HEK293 (cell line): Measurements from ENCODE around the gene TET3.

Experiments
- GLI4 ChIP-seq: fragments of 450-650 bp; formaldehyde crosslinking; IDR thresholded peaks from 2 replicates; pipeline ENCODE4 v1.5.1; 2016; ENCODE audit warnings: missing biosample characterization, missing genetic modification characterization
- GLIS1 ChIP-seq: fragments of 450-650 bp; formaldehyde crosslinking; IDR thresholded peaks from 2 replicates; pipeline ENCODE4 v1.5.1; 2016; ENCODE audit warnings: missing biosample characterization, missing genetic modification characterization
- GLIS2 ChIP-seq: fragments of 450-650 bp; formaldehyde crosslinking; IDR thresholded peaks from 2 replicates; pipeline ENCODE4 v1.5.1; 2016; ENCODE audit warnings: missing biosample characterization, missing genetic modification characterization
- IKZF3 ChIP-seq: fragments of 450-650 bp; IDR thresholded peaks from 2 replicates; pipeline ENCODE4 v1.5.0; 2018; ENCODE audit warnings: missing biosample characterization, mild to moderate bottlenecking, missing genetic modification characterization, moderate library complexity
- KLF10 ChIP-seq: fragments of 450-650 bp; IDR thresholded peaks from 2 replicates; pipeline ENCODE4 v1.5.1; 2018; ENCODE audit warnings: missing biosample characterization, mild to moderate bottlenecking, missing genetic modification characterization
- KLF9 ChIP-seq: fragments of 450-650 bp; formaldehyde crosslinking; IDR thresholded peaks from 2 replicates; pipeline ENCODE4 v1.5.1; 2016; ENCODE audit warnings: missing biosample characterization, missing genetic modification characterization, low read depth
- YY1 ChIP-seq: fragments of 450-650 bp; formaldehyde crosslinking; IDR thresholded peaks from 2 replicates; pipeline ENCODE4 v1.5.1; 2018; ENCODE audit warnings: missing biosample characterization, missing genetic modification characterization
- YY2 ChIP-seq: fragments of 450-650 bp; formaldehyde crosslinking; IDR thresholded peaks from 2 replicates; pipeline ENCODE4 v1.5.1; 2016; ENCODE audit warnings: missing biosample characterization, missing genetic modification characterization
- ZBTB48 ChIP-seq: fragments of 450-650 bp; formaldehyde crosslinking; IDR thresholded peaks from 2 replicates; pipeline ENCODE4 v1.5.1; 2016; ENCODE audit warnings: missing biosample characterization, missing genetic modification characterization
- ZNF146 ChIP-seq: fragments of 450-650 bp; formaldehyde crosslinking; IDR thresholded peaks from 2 replicates; pipeline ENCODE4 v1.5.1; 2016; ENCODE audit warnings: missing biosample characterization, missing genetic modification characterization
- ZNF214 ChIP-seq: fragments of 450-650 bp; formaldehyde crosslinking; IDR thresholded peaks from 2 replicates; pipeline ENCODE4 v1.5.1; 2017; ENCODE audit warnings: missing biosample characterization, mild to moderate bottlenecking, missing genetic modification characterization, borderline replicate concordance
- ZNF24 ChIP-seq: fragments of 450-650 bp; formaldehyde crosslinking; IDR thresholded peaks from 2 replicates; pipeline ENCODE4 v1.5.1; 2016; ENCODE audit warnings: missing biosample characterization, missing genetic modification characterization
- ZNF274 ChIP-seq, 2 experiments: fragments of 200-500 bp in 1 of 2; fragments of 450-650 bp in 1 of 2; sonication (Bioruptor generic) in 1 of 2; formaldehyde crosslinking in 1 of 2; IDR thresholded peaks; 2 replicates each; pipeline versions ENCODE4 v1.5.1 to v1.6.1; 2014 to 2016; ENCODE audit warnings: borderline replicate concordance in 1 of 2, inconsistent platforms in 1 of 2, low read length in 1 of 2, missing biosample characterization in 1 of 2, missing genetic modification characterization in 1 of 2
- ZNF341 ChIP-seq: fragments of 450-650 bp; formaldehyde crosslinking; IDR thresholded peaks from 2 replicates; pipeline ENCODE4; 2016; ENCODE audit warnings: low read depth, missing biosample characterization, missing genetic modification characterization
- ZNF366 ChIP-seq: fragments of 450-650 bp; formaldehyde crosslinking; conservative IDR thresholded peaks from 2 replicates; pipeline ENCODE4 v1.5.1; 2016; ENCODE audit warnings: missing biosample characterization, missing genetic modification characterization
- ZNF558 ChIP-seq: fragments of 450-650 bp; formaldehyde crosslinking; IDR thresholded peaks from 2 replicates; pipeline ENCODE4 v1.5.1; 2016; ENCODE audit warnings: missing biosample characterization, missing genetic modification characterization
- ZNF624 ChIP-seq: fragments of 450-650 bp; formaldehyde crosslinking; IDR thresholded peaks from 2 replicates; pipeline ENCODE4 v1.5.1; 2017; ENCODE audit warnings: missing biosample characterization, missing genetic modification characterization
- ZNF837 ChIP-seq: fragments of 450-650 bp; formaldehyde crosslinking; IDR thresholded peaks from 2 replicates; pipeline ENCODE4 v1.5.1; 2016; ENCODE audit warnings: missing biosample characterization, missing genetic modification characterization
- ZSCAN23 ChIP-seq: fragments of 450-650 bp; formaldehyde crosslinking; IDR thresholded peaks from 2 replicates; pipeline ENCODE4 v1.5.1; 2016; ENCODE audit warnings: missing biosample characterization, missing genetic modification characterization
- ZXDB ChIP-seq: fragments of 450-650 bp; formaldehyde crosslinking; IDR thresholded peaks from 2 replicates; pipeline ENCODE4 v1.5.1; 2016; ENCODE audit warnings: missing biosample characterization, missing genetic modification characterization
- TF ChIP-seq, protein P1 (sequence below): fragments of 450-650 bp; formaldehyde crosslinking; conservative IDR thresholded peaks from 2 replicates; pipeline ENCODE4 v1.5.1; 2016; ENCODE audit warnings: low read depth, missing biosample characterization, missing genetic modification characterization
- TF ChIP-seq, protein P2 (sequence below): fragments of 450-650 bp; formaldehyde crosslinking; optimal IDR thresholded peaks from 2 replicates; pipeline ENCODE3; 2016; ENCODE audit warnings: missing biosample characterization, mild to moderate bottlenecking, missing genetic modification characterization
- TF ChIP-seq, protein P3 (sequence below): fragments of 450-650 bp; IDR thresholded peaks from 2 replicates; pipeline ENCODE4 v1.5.1; 2018; ENCODE audit warnings: missing biosample characterization, mild to moderate bottlenecking, missing genetic modification characterization
- TF ChIP-seq, protein P4 (sequence below): fragments of 450-650 bp; formaldehyde crosslinking; IDR thresholded peaks from 2 replicates; pipeline ENCODE4 v1.5.0; 2017; ENCODE audit warnings: missing biosample characterization, missing genetic modification characterization, borderline replicate concordance
- TF ChIP-seq, protein P5 (sequence below): fragments of 450-650 bp; formaldehyde crosslinking; IDR thresholded peaks from 2 replicates; pipeline ENCODE4; 2016; ENCODE audit warnings: missing biosample characterization, missing genetic modification characterization
- TF ChIP-seq, protein P6 (sequence below): fragments of 450-650 bp; formaldehyde crosslinking; IDR thresholded peaks from 2 replicates; pipeline ENCODE4 v1.5.1; 2016; ENCODE audit warnings: missing biosample characterization, missing genetic modification characterization

Gene TET3

DNA sequence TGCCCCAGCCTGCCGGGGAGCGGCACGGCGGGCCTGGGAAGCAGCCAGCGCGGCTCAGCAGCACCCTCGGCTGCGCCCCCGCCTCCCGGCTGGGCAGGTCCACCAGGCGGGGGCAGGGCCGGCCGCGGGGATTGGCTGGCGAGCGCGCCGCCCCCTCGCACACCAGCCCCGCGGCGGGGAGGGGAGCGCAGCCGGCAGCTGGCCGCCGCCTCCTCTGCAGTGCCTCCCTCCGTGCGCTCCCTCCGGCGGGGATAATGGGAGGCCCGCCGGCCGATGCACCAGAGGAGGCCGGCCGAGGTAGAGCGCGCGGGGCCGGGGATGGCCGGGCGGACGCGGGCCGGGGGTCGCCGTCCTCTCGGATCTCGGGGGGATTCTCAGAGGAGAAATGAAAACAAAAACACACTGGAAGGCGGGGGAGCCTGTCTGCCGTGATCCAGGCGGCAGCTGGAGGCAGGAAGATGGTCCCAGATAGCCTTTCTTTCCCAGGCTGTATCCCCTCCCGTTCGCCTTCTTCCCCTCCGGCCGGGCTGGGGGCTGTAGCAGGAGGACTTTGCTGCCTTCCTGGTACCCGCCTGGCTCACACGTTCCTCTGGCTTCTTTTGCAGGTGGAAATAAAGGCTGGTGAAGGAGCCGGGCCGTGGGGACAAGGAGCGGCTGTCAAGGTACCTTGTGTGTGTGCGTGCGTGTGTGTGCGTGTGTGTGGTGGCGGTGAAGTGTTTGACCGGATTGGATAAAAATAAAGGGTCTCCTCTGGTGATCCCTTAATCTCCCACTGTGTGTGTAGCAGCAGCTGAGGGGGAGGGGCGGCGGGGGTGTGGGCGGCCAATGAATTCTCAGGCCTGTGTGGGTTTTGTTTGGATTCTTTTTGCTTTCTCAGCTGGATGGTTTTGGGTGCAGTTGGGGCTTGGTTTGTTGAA lies 18.1 kb downstream of the TET3 start (continued):
- TF ChIP-seq, protein P1, sequence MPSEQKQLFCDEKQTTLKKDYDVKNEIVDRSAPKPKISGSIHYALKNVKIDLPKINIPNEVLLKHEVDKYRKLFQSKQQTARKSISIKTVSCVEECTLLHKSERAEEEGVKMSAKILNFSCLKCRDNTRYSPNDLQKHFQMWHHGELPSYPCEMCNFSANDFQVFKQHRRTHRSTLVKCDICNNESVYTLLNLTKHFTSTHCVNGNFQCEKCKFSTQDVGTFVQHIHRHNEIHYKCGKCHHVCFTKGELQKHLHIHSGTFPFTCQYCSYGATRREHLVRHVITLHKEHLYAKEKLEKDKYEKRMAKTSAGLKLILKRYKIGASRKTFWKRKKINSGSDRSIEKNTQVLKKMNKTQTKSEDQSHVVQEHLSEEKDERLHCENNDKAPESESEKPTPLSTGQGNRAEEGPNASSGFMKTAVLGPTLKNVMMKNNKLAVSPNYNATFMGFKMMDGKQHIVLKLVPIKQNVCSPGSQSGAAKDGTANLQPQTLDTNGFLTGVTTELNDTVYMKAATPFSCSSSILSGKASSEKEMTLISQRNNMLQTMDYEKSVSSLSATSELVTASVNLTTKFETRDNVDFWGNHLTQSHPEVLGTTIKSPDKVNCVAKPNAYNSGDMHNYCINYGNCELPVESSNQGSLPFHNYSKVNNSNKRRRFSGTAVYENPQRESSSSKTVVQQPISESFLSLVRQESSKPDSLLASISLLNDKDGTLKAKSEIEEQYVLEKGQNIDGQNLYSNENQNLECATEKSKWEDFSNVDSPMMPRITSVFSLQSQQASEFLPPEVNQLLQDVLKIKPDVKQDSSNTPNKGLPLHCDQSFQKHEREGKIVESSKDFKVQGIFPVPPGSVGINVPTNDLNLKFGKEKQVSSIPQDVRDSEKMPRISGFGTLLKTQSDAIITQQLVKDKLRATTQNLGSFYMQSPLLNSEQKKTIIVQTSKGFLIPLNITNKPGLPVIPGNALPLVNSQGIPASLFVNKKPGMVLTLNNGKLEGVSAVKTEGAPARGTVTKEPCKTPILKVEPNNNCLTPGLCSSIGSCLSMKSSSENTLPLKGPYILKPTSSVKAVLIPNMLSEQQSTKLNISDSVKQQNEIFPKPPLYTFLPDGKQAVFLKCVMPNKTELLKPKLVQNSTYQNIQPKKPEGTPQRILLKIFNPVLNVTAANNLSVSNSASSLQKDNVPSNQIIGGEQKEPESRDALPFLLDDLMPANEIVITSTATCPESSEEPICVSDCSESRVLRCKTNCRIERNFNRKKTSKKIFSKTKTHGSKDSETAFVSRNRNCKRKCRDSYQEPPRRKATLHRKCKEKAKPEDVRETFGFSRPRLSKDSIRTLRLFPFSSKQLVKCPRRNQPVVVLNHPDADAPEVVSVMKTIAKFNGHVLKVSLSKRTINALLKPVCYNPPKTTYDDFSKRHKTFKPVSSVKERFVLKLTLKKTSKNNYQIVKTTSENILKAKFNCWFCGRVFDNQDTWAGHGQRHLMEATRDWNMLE (tag by site-specific recombination): no peak
- TF ChIP-seq ZNF837 (tag by site-specific recombination): no peak
- peak; percentile 35; the same call in 1 of the 2 replicates for TF ChIP-seq ZNF366 (tag by site-specific recombination)
- TF ChIP-seq, protein P2, sequence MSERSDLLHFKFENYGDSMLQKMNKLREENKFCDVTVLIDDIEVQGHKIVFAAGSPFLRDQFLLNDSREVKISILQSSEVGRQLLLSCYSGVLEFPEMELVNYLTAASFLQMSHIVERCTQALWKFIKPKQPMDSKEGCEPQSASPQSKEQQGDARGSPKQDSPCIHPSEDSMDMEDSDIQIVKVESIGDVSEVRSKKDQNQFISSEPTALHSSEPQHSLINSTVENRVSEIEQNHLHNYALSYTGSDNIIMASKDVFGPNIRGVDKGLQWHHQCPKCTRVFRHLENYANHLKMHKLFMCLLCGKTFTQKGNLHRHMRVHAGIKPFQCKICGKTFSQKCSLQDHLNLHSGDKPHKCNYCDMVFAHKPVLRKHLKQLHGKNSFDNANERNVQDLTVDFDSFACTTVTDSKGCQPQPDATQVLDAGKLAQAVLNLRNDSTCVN (tag by site-specific recombination): peak; percentile 51
- TF ChIP-seq ZNF24: no peak
- TF ChIP-seq ZNF214 (tag by site-specific recombination): no peak
- TF ChIP-seq, protein P3, sequence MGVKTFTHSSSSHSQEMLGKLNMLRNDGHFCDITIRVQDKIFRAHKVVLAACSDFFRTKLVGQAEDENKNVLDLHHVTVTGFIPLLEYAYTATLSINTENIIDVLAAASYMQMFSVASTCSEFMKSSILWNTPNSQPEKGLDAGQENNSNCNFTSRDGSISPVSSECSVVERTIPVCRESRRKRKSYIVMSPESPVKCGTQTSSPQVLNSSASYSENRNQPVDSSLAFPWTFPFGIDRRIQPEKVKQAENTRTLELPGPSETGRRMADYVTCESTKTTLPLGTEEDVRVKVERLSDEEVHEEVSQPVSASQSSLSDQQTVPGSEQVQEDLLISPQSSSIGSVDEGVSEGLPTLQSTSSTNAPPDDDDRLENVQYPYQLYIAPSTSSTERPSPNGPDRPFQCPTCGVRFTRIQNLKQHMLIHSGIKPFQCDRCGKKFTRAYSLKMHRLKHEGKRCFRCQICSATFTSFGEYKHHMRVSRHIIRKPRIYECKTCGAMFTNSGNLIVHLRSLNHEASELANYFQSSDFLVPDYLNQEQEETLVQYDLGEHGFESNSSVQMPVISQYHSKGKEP (tag by site-specific recombination): no peak
- TF ChIP-seq ZNF274 (IDR thresholded peaks at IDR 0.05; ENCODE audit: low read length): no peak
- no peak for TF ChIP-seq ZNF274 (tag by site-specific recombination; IDR thresholded peaks at IDR 0.05; ENCODE audit: borderline replicate concordance)
- TF ChIP-seq, protein P4, sequence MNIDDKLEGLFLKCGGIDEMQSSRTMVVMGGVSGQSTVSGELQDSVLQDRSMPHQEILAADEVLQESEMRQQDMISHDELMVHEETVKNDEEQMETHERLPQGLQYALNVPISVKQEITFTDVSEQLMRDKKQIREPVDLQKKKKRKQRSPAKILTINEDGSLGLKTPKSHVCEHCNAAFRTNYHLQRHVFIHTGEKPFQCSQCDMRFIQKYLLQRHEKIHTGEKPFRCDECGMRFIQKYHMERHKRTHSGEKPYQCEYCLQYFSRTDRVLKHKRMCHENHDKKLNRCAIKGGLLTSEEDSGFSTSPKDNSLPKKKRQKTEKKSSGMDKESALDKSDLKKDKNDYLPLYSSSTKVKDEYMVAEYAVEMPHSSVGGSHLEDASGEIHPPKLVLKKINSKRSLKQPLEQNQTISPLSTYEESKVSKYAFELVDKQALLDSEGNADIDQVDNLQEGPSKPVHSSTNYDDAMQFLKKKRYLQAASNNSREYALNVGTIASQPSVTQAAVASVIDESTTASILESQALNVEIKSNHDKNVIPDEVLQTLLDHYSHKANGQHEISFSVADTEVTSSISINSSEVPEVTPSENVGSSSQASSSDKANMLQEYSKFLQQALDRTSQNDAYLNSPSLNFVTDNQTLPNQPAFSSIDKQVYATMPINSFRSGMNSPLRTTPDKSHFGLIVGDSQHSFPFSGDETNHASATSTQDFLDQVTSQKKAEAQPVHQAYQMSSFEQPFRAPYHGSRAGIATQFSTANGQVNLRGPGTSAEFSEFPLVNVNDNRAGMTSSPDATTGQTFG (tag by site-specific recombination): no peak
- no peak for TF ChIP-seq YY2 (tag by site-specific recombination)
- no peak for TF ChIP-seq ZSCAN23 (tag by site-specific recombination)
- no peak for TF ChIP-seq ZNF558 (tag by site-specific recombination)
- TF ChIP-seq GLIS1: no peak
- TF ChIP-seq ZNF624 (tag by site-specific recombination): no peak
- no peak for TF ChIP-seq ZNF146
- no peak; the same call in 1 of the 2 replicates for TF ChIP-seq KLF9 (tag by site-specific recombination)
- peak; percentile 66 for TF ChIP-seq ZNF341 (tag by site-specific recombination)
- peak; percentile 50; the same call in 1 of the 2 replicates for TF ChIP-seq GLIS2 (tag by site-specific recombination)
- TF ChIP-seq, protein P5, sequence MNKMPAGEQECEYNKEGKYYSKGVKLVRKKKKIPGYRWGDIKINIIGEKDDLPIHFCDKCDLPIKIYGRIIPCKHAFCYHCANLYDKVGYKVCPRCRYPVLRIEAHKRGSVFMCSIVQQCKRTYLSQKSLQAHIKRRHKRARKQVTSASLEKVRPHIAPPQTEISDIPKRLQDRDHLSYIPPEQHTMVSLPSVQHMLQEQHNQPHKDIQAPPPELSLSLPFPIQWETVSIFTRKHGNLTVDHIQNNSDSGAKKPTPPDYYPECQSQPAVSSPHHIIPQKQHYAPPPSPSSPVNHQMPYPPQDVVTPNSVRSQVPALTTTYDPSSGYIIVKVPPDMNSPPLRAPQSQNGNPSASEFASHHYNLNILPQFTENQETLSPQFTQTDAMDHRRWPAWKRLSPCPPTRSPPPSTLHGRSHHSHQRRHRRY (tag by site-specific recombination): no peak
- no peak for TF ChIP-seq ZXDB (tag by site-specific recombination)
- TF ChIP-seq KLF10 (tag by site-specific recombination): peak; percentile 94
- no peak for TF ChIP-seq GLI4 (tag by site-specific recombination)
- TF ChIP-seq YY1 (tag by site-specific recombination): no peak
- peak; percentile 38; the same call in 1 of the 2 replicates for TF ChIP-seq IKZF3
- TF ChIP-seq, protein P6, sequence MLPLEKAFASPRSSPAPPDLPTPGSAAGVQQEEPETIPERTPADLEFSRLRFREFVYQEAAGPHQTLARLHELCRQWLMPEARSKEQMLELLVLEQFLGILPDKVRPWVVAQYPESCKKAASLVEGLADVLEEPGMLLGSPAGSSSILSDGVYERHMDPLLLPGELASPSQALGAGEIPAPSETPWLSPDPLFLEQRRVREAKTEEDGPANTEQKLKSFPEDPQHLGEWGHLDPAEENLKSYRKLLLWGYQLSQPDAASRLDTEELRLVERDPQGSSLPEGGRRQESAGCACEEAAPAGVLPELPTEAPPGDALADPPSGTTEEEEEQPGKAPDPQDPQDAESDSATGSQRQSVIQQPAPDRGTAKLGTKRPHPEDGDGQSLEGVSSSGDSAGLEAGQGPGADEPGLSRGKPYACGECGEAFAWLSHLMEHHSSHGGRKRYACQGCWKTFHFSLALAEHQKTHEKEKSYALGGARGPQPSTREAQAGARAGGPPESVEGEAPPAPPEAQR: no peak
- TF ChIP-seq ZBTB48: peak; percentile 90
